WI38 (cell line): ENCODE results near the gene RASL10A.

Experiments
- H3K4me3 ChIP-seq: 2 replicates; pipeline ENCODE4 v1.5.1; 2011; ENCODE audit warnings: low read depth, mild to moderate bottlenecking, control low read depth, low read length
- CTCF ChIP-seq: IDR thresholded peaks from 2 replicates; pipeline ENCODE4 v1.5.1; 2012; ENCODE audit warnings: low read depth, mild to moderate bottlenecking, control low read depth, low read length

The RASL10A gene

GRCh38 chr22:29331658-29332300 lies 16.3 kb upstream of the RASL10A start:
- H3K4me3 ChIP-seq = no peak overlapping the region
- no peak for TF ChIP-seq CTCF

- no peak for TF ChIP-seq CTCF
- no peak overlapping the region for H3K4me3 ChIP-seq
These were observed 15.7 kb upstream of the RASL10A start for GRCh38 chr22:29331213-29331612.

GRCh38 chr22:29330753-29331152 lies 15.3 kb upstream of the RASL10A start:
- no peak overlapping the region for H3K4me3 ChIP-seq
- TF ChIP-seq CTCF = no peak

- no peak for TF ChIP-seq CTCF
These were observed 14.8 kb upstream of the RASL10A start for GRCh38 chr22:29330291-29330690.

GRCh38 chr22:29329581-29329980 lies 14.1 kb upstream of the RASL10A start:
- no peak overlapping the region for H3K4me3 ChIP-seq

More at GRCh38 chr22:29330291-29330690, 14.8 kb upstream of the RASL10A start:
- H3K4me3 ChIP-seq = no peak overlapping the region

GRCh38 chr22:29328566-29329500 lies 13.3 kb upstream of the RASL10A start:
- no peak for TF ChIP-seq CTCF
- no peak overlapping the region for H3K4me3 ChIP-seq

More at GRCh38 chr22:29329581-29329980, 14.1 kb upstream of the RASL10A start:
- no peak for TF ChIP-seq CTCF

GRCh38 chr22:29328055-29328454 lies 12.6 kb upstream of the RASL10A start:
- no peak overlapping the region for H3K4me3 ChIP-seq
- no peak for TF ChIP-seq CTCF
